Astrocyte (in vitro differentiated cells and primary cell): ENCODE data around the gene UST. TPM values are rescaled to one million over a fixed set of nuclear protein-coding genes. Genes with fewer than 3 reads are reported as not detected.

Source experiments
- DNase-seq: peaks from one replicate; pipeline ENCODE4 v3.0.0-alpha.2; 2010; ENCODE audit warnings: low read depth
- FAIRE-seq: peaks from 2 replicates; lab custom pipeline; 2011; peaks lifted over from hg19 to GRCh38; lab: Jason Lieb, UNC
- H2AFZ ChIP-seq: 2 replicates; pipeline ENCODE4 v1.6.0; 2012; ENCODE audit warnings: low read depth, low read length, inconsistent platforms
- H3K27ac ChIP-seq: 2 replicates; pipeline ENCODE4 v1.5.1; 2011; ENCODE audit warnings: low read depth, low read length, inconsistent platforms
- H3K27me3 ChIP-seq: 2 replicates; pipeline ENCODE4 v1.6.0; 2011; ENCODE audit warnings: low read length, inconsistent platforms; ENCODE audit not compliant: insufficient read depth
- H3K36me3 ChIP-seq: 2 replicates; pipeline ENCODE4 v1.5.1; 2011; ENCODE audit warnings: low read length, inconsistent platforms; ENCODE audit not compliant: insufficient read depth
- H3K4me1 ChIP-seq: 2 replicates; pipeline ENCODE4 v1.5.1; 2011; ENCODE audit warnings: low read length, inconsistent platforms; ENCODE audit not compliant: insufficient read depth
- H3K4me2 ChIP-seq: 2 replicates; pipeline ENCODE4 v1.6.0; 2012; ENCODE audit warnings: low read length, inconsistent platforms
- H3K4me3 ChIP-seq: 2 replicates; pipeline ENCODE4 v1.5.1; 2011; ENCODE audit warnings: low read depth, mild to moderate bottlenecking, low read length, inconsistent platforms; ENCODE audit not compliant: insufficient read depth
- H3K79me2 ChIP-seq: 2 replicates; pipeline ENCODE4 v1.6.0; 2012; ENCODE audit warnings: mild to moderate bottlenecking, low read length, inconsistent platforms; ENCODE audit not compliant: insufficient read depth
- H3K9ac ChIP-seq: 2 replicates; pipeline ENCODE4 v1.6.0; 2012; ENCODE audit warnings: mild to moderate bottlenecking, low read length, inconsistent platforms
- H3K9me3 ChIP-seq: 2 replicates; pipeline ENCODE4 v1.5.1; 2012; ENCODE audit warnings: low read depth, mild to moderate bottlenecking, low read length, inconsistent platforms; ENCODE audit not compliant: insufficient read depth
- H4K20me1 ChIP-seq: 2 replicates; pipeline ENCODE4 v1.6.0; 2012; ENCODE audit warnings: low read length, inconsistent platforms; ENCODE audit not compliant: insufficient read depth
- H3K27ac Mint-ChIP-seq: one replicate; pipeline ENCODE4 v1.8.0; 2021; ENCODE audit warnings: mild to moderate bottlenecking, mixed read lengths; ENCODE audit not compliant: unreplicated experiment
- H3K27me3 Mint-ChIP-seq: one replicate; pipeline ENCODE4 v1.8.0; 2021; ENCODE audit warnings: low read depth, mixed read lengths; ENCODE audit not compliant: unreplicated experiment
- H3K36me3 Mint-ChIP-seq: one replicate; pipeline ENCODE4 v1.8.0; 2021; ENCODE audit warnings: low read depth, mixed read lengths; ENCODE audit not compliant: unreplicated experiment
- H3K4me1 Mint-ChIP-seq: one replicate; pipeline ENCODE4 v1.8.0; 2021; ENCODE audit warnings: low read depth, mixed read lengths; ENCODE audit not compliant: unreplicated experiment
- H3K4me3 Mint-ChIP-seq: one replicate; pipeline ENCODE4 v1.8.0; 2021; ENCODE audit warnings: mild to moderate bottlenecking, moderate library complexity, mixed read lengths; ENCODE audit not compliant: unreplicated experiment
- H3K9me3 Mint-ChIP-seq: one replicate; pipeline ENCODE4 v1.8.0; 2021; ENCODE audit warnings: mild to moderate bottlenecking, mixed read lengths; ENCODE audit not compliant: unreplicated experiment
- EZH2 ChIP-seq: IDR thresholded peaks from 2 replicates; pipeline ENCODE4 v1.6.1; 2012; ENCODE audit warnings: mild to moderate bottlenecking, low read length, inconsistent platforms; ENCODE audit not compliant: insufficient read depth
- total RNA-seq: library from RNA; stranded (reverse); gene quantifications from 2 replicates; pipeline ENCODE4 v1.2.1, GENCODE V29; 2021
- TF ChIP-seq, protein P1 (sequence below): IDR thresholded peaks from 2 replicates; pipeline ENCODE4 v1.5.1; 2011; ENCODE audit warnings: low read depth, mild to moderate bottlenecking, inconsistent platforms, low read length, moderate library complexity; ENCODE audit not compliant: insufficient read depth

The UST gene
- total RNA-seq, 1 donor from 2014 or later: 15.3 TPM

DNA sequence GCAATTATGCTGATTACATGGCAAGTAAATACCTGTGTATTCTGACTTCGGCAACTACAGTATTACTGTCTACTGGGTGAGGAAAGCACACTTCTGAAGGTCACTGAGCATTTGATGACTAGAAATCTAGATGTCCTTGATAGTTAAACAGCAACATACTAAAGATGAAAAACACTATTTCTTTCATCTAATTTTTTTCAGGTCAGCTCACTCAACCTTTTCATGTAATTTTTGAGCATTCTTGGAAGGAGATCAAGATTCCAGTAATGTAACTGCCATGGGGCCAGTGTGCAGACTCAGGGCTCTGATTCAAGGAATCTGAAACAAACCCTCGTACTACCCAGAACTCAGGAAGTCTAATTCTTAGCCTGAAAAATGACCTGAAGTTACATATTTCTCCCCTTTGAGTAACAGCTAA is 348.1 kb downstream of the UST start:
- Mint-ChIP-seq H3K36me3 (no peaks in the 10 kb centered on the region), H3K27me3 (no peaks in the 10 kb centered on the region), H3K4me3 (peak overlapping the region; percentile 28), H3K9me3 (peaks cover 3% of the 10 kb centered on the region), H3K27ac (peak overlapping the region; percentile 30), H3K4me1 (peaks cover 33% of the 10 kb centered on the region)
- peaks cover 4% of the 10 kb centered on the region for H4K20me1 ChIP-seq
- no peaks in the 10 kb centered on the region for H3K27me3 ChIP-seq
- H3K4me3 ChIP-seq: no peak overlapping the region
- H3K9me3 ChIP-seq: no peaks in the 10 kb centered on the region
- H3K9ac ChIP-seq: no peak overlapping the region
- FAIRE-seq (no peak), DNase-seq (peak; percentile 69)
- peak overlapping the region; percentile 74 for H3K4me2 ChIP-seq
- no peak for TF ChIP-seq EZH2
- no peaks in the 10 kb centered on the region for H3K79me2 ChIP-seq
- H3K4me1 ChIP-seq: peaks cover 20% of the 10 kb centered on the region
- H3K27ac ChIP-seq: no peak overlapping the region
- H3K36me3 ChIP-seq: no peaks in the 10 kb centered on the region
- no peak overlapping the region for H2AFZ ChIP-seq

DNA sequence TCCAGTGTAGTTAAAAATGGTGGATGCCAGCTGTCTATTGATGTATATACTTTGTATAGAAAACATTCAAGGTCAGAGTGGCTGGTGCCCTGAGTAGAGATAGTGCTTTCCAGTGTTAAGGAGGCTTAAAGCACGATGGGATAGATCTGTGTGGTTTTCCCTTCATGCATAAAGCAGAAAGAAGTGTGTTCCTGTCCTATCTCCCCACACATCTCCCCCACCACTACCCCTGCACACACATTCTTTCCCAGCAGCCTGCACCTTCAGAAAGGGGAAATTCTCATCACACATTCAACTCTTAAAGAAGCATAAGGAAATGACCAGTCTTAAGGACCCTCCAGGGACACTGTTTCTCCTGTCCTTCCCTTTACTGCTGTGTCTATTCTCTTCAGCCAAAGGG is 349.0 kb downstream of the UST start:
- Mint-ChIP-seq H3K36me3 (no peaks in the 10 kb centered on the region), H3K27me3 (no peaks in the 10 kb centered on the region), H3K27ac (no peak overlapping the region), H3K9me3 (peaks cover 3% of the 10 kb centered on the region), H3K4me3 (no peak overlapping the region), H3K4me1 (peaks cover 33% of the 10 kb centered on the region)
- no peak overlapping the region for H2AFZ ChIP-seq
- H3K9ac ChIP-seq: no peak overlapping the region
- peaks cover 4% of the 10 kb centered on the region for H4K20me1 ChIP-seq
- peaks cover 20% of the 10 kb centered on the region for H3K4me1 ChIP-seq
- H3K27ac ChIP-seq: no peak overlapping the region
- TF ChIP-seq EZH2: no peak
- TF ChIP-seq, protein P1, sequence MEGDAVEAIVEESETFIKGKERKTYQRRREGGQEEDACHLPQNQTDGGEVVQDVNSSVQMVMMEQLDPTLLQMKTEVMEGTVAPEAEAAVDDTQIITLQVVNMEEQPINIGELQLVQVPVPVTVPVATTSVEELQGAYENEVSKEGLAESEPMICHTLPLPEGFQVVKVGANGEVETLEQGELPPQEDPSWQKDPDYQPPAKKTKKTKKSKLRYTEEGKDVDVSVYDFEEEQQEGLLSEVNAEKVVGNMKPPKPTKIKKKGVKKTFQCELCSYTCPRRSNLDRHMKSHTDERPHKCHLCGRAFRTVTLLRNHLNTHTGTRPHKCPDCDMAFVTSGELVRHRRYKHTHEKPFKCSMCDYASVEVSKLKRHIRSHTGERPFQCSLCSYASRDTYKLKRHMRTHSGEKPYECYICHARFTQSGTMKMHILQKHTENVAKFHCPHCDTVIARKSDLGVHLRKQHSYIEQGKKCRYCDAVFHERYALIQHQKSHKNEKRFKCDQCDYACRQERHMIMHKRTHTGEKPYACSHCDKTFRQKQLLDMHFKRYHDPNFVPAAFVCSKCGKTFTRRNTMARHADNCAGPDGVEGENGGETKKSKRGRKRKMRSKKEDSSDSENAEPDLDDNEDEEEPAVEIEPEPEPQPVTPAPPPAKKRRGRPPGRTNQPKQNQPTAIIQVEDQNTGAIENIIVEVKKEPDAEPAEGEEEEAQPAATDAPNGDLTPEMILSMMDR: no peak
- H3K4me2 ChIP-seq: no peak overlapping the region
- DNase-seq (no peak), FAIRE-seq (no peak)
- no peaks in the 10 kb centered on the region for H3K79me2 ChIP-seq
- H3K27me3 ChIP-seq: no peaks in the 10 kb centered on the region
- no peaks in the 10 kb centered on the region for H3K9me3 ChIP-seq
- no peak overlapping the region for H3K4me3 ChIP-seq
- no peaks in the 10 kb centered on the region for H3K36me3 ChIP-seq

DNA sequence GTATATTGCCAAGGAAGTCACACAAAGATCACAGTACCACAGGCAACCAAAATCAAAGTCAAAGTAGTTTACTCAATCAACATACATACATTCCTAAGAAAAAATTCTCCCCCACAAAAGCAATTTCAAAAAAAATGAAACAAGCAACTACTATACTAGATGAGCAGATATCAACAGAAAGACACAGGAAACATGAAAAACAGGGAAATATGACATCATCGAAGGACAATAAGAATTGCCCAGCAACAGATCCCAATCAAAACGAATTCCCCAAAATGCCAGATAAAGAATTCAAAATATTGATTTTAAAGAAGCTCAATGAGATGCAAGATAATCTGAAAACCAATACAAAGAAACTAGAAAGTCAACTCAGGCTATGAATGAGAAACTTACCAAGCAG is 351.0 kb downstream of the UST start:
- no peaks in the 10 kb centered on the region for H3K36me3 Mint-ChIP-seq
- Histone ChIP-seq H3K4me3 (no peak overlapping the region), H3K79me2 (no peaks in the 10 kb centered on the region), H3K27ac (no peak overlapping the region), H3K27me3 (no peaks in the 10 kb centered on the region), H3K9me3 (no peaks in the 10 kb centered on the region), H4K20me1 (peaks cover 4% of the 10 kb centered on the region), H2AFZ (no peak overlapping the region), H3K9ac (no peak overlapping the region), H3K4me1 (peaks cover 20% of the 10 kb centered on the region), H3K4me2 (no peak overlapping the region), H3K36me3 (no peaks in the 10 kb centered on the region)
- H3K4me1 Mint-ChIP-seq: peaks cover 33% of the 10 kb centered on the region
- no peaks in the 10 kb centered on the region for H3K27me3 Mint-ChIP-seq
- TF ChIP-seq, protein P1: no peak
- TF ChIP-seq EZH2: no peak
- no peak overlapping the region for H3K27ac Mint-ChIP-seq
- H3K4me3 Mint-ChIP-seq: no peak overlapping the region
- DNase-seq (no peak), FAIRE-seq (no peak)
- peaks cover 3% of the 10 kb centered on the region for H3K9me3 Mint-ChIP-seq
